Astrocyte (in vitro differentiated cells and primary cell): ENCODE results near the gene THRSP. TPM values are rescaled to one million over a fixed set of nuclear protein-coding genes. Genes with fewer than 3 reads are reported as not detected.

ENCODE experiments used
- DNase-seq: peaks from one replicate; pipeline ENCODE4 v3.0.0-alpha.2; 2010; ENCODE audit warnings: low read depth
- FAIRE-seq: peaks from 2 replicates; lab custom pipeline; 2011; peaks lifted over from hg19 to GRCh38; lab: Jason Lieb, UNC
- H2AFZ ChIP-seq: 2 replicates; pipeline ENCODE4 v1.6.0; 2012; ENCODE audit warnings: low read depth, low read length, inconsistent platforms
- H3K27ac ChIP-seq: 2 replicates; pipeline ENCODE4 v1.5.1; 2011; ENCODE audit warnings: low read depth, low read length, inconsistent platforms
- H3K27me3 ChIP-seq: 2 replicates; pipeline ENCODE4 v1.6.0; 2011; ENCODE audit warnings: low read length, inconsistent platforms; ENCODE audit not compliant: insufficient read depth
- H3K36me3 ChIP-seq: 2 replicates; pipeline ENCODE4 v1.5.1; 2011; ENCODE audit warnings: low read length, inconsistent platforms; ENCODE audit not compliant: insufficient read depth
- H3K4me1 ChIP-seq: 2 replicates; pipeline ENCODE4 v1.5.1; 2011; ENCODE audit warnings: low read length, inconsistent platforms; ENCODE audit not compliant: insufficient read depth
- H3K4me2 ChIP-seq: 2 replicates; pipeline ENCODE4 v1.6.0; 2012; ENCODE audit warnings: low read length, inconsistent platforms
- H3K4me3 ChIP-seq: 2 replicates; pipeline ENCODE4 v1.5.1; 2011; ENCODE audit warnings: low read depth, mild to moderate bottlenecking, low read length, inconsistent platforms; ENCODE audit not compliant: insufficient read depth
- H3K79me2 ChIP-seq: 2 replicates; pipeline ENCODE4 v1.6.0; 2012; ENCODE audit warnings: mild to moderate bottlenecking, low read length, inconsistent platforms; ENCODE audit not compliant: insufficient read depth
- H3K9ac ChIP-seq: 2 replicates; pipeline ENCODE4 v1.6.0; 2012; ENCODE audit warnings: mild to moderate bottlenecking, low read length, inconsistent platforms
- H3K9me3 ChIP-seq: 2 replicates; pipeline ENCODE4 v1.5.1; 2012; ENCODE audit warnings: low read depth, mild to moderate bottlenecking, low read length, inconsistent platforms; ENCODE audit not compliant: insufficient read depth
- H4K20me1 ChIP-seq: 2 replicates; pipeline ENCODE4 v1.6.0; 2012; ENCODE audit warnings: low read length, inconsistent platforms; ENCODE audit not compliant: insufficient read depth
- H3K27ac Mint-ChIP-seq: one replicate; pipeline ENCODE4 v1.8.0; 2021; ENCODE audit warnings: mild to moderate bottlenecking, mixed read lengths; ENCODE audit not compliant: unreplicated experiment
- H3K27me3 Mint-ChIP-seq: one replicate; pipeline ENCODE4 v1.8.0; 2021; ENCODE audit warnings: low read depth, mixed read lengths; ENCODE audit not compliant: unreplicated experiment
- H3K36me3 Mint-ChIP-seq: one replicate; pipeline ENCODE4 v1.8.0; 2021; ENCODE audit warnings: low read depth, mixed read lengths; ENCODE audit not compliant: unreplicated experiment
- H3K4me1 Mint-ChIP-seq: one replicate; pipeline ENCODE4 v1.8.0; 2021; ENCODE audit warnings: low read depth, mixed read lengths; ENCODE audit not compliant: unreplicated experiment
- H3K4me3 Mint-ChIP-seq: one replicate; pipeline ENCODE4 v1.8.0; 2021; ENCODE audit warnings: mild to moderate bottlenecking, moderate library complexity, mixed read lengths; ENCODE audit not compliant: unreplicated experiment
- H3K9me3 Mint-ChIP-seq: one replicate; pipeline ENCODE4 v1.8.0; 2021; ENCODE audit warnings: mild to moderate bottlenecking, mixed read lengths; ENCODE audit not compliant: unreplicated experiment
- CTCF ChIP-seq: IDR thresholded peaks from 2 replicates; pipeline ENCODE4 v1.5.1; 2011; ENCODE audit warnings: low read depth, mild to moderate bottlenecking, inconsistent platforms, low read length, moderate library complexity; ENCODE audit not compliant: insufficient read depth
- EZH2 ChIP-seq: IDR thresholded peaks from 2 replicates; pipeline ENCODE4 v1.6.1; 2012; ENCODE audit warnings: mild to moderate bottlenecking, low read length, inconsistent platforms; ENCODE audit not compliant: insufficient read depth
- total RNA-seq: library from RNA; stranded (reverse); gene quantifications from 2 replicates; pipeline ENCODE4 v1.2.1, GENCODE V29; 2021

The THRSP gene
- total RNA-seq, 1 donor from 2014 or later, result not detected

- no peaks in the 10 kb centered on the region for H3K79me2 ChIP-seq
- Mint-ChIP-seq H3K27ac (peak overlapping the region; percentile 50), H3K4me3 (no peak overlapping the region), H3K4me1 (peaks cover 11% of the 10 kb centered on the region), H3K9me3 (no peaks in the 10 kb centered on the region), H3K27me3 (no peaks in the 10 kb centered on the region), H3K36me3 (no peaks in the 10 kb centered on the region)
- H3K27me3 ChIP-seq, result no peaks in the 10 kb centered on the region
- no peak overlapping the region for H3K4me3 ChIP-seq
- DNase-seq (no peak), FAIRE-seq (no peak)
- H2AFZ ChIP-seq, result no peak overlapping the region
- H4K20me1 ChIP-seq, result no peaks in the 10 kb centered on the region
- no peaks in the 10 kb centered on the region for H3K9me3 ChIP-seq
- H3K4me1 ChIP-seq, result no peaks in the 10 kb centered on the region
- peaks cover 19% of the 10 kb centered on the region for H3K36me3 ChIP-seq
- no peak overlapping the region for H3K27ac ChIP-seq
- no peak overlapping the region for H3K4me2 ChIP-seq
- TF ChIP-seq CTCF (no peak), EZH2 (no peak)
- H3K9ac ChIP-seq, result no peak overlapping the region
Measured at GRCh38 chr11:78109081-78110015, 45.7 kb downstream of the THRSP start.

- DNase-seq, result no peak
- H3K9ac ChIP-seq, result no peak overlapping the region
- H3K4me2 ChIP-seq, result no peak overlapping the region
Measured at GRCh38 chr11:78110351-78110750, 46.7 kb downstream of the THRSP start.

GRCh38 chr11:78110830-78111229, 47.2 kb downstream of the THRSP start:
- Histone ChIP-seq H3K9me3 (no peaks in the 10 kb centered on the region), H3K79me2 (no peaks in the 10 kb centered on the region), H3K9ac (no peak overlapping the region), H3K27me3 (no peaks in the 10 kb centered on the region), H4K20me1 (no peaks in the 10 kb centered on the region), H3K27ac (no peak overlapping the region), H3K4me2 (no peak overlapping the region), H2AFZ (no peak overlapping the region), H3K4me3 (no peak overlapping the region), H3K36me3 (peaks cover 19% of the 10 kb centered on the region), H3K4me1 (no peaks in the 10 kb centered on the region)
- Mint-ChIP-seq H3K27me3 (no peaks in the 10 kb centered on the region), H3K9me3 (no peaks in the 10 kb centered on the region), H3K4me3 (no peak overlapping the region), H3K27ac (no peak overlapping the region), H3K36me3 (no peaks in the 10 kb centered on the region), H3K4me1 (peaks cover 11% of the 10 kb centered on the region)
- TF ChIP-seq CTCF, result no peak
- no peak for TF ChIP-seq EZH2
- FAIRE-seq (no peak), DNase-seq (no peak)

More at GRCh38 chr11:78110351-78110750, 46.7 kb downstream of the THRSP start:
- H3K36me3 ChIP-seq, result peaks cover 19% of the 10 kb centered on the region
- peaks cover 11% of the 10 kb centered on the region for H3K4me1 Mint-ChIP-seq
- H3K79me2 ChIP-seq, result no peaks in the 10 kb centered on the region
- no peaks in the 10 kb centered on the region for H3K9me3 Mint-ChIP-seq
- H3K4me1 ChIP-seq, result no peaks in the 10 kb centered on the region
- FAIRE-seq, result no peak
- no peaks in the 10 kb centered on the region for H3K27me3 Mint-ChIP-seq
- no peak overlapping the region for H3K27ac ChIP-seq
- no peaks in the 10 kb centered on the region for H3K36me3 Mint-ChIP-seq
- H3K4me3 Mint-ChIP-seq, result no peak overlapping the region
- no peak overlapping the region for H2AFZ ChIP-seq
- no peaks in the 10 kb centered on the region for H3K9me3 ChIP-seq
- H3K27me3 ChIP-seq, result no peaks in the 10 kb centered on the region
- no peak overlapping the region for H3K4me3 ChIP-seq
- no peaks in the 10 kb centered on the region for H4K20me1 ChIP-seq
- TF ChIP-seq EZH2, result no peak
- H3K27ac Mint-ChIP-seq, result no peak overlapping the region
